ENCODE results near the gene MLXIP. TPM values are rescaled to one million over a fixed set of nuclear protein-coding genes. Genes with fewer than 3 reads are reported as not detected.
A peak's percentile ranks its signal among the peaks of the same experiment; 100 is the strongest.
"Not testable (repeated sequence)": the region's sequence is repeated elsewhere in the genome, so short reads cannot be mapped to it uniquely, and the experiment has no call there.

The MLXIP gene
- polyA plus RNA-seq, 4 donors: 28.4 to 35.4 (median 31.3) TPM

- no peak for DNase-seq (ENCODE audit: low read depth in 4 of 4, low spot score in 3 of 4)
These were observed 27.2 kb upstream of the MLXIP start for GRCh38 chr12:122051231-122051876.

GRCh38 chr12:122052285-122052684, 26.3 kb upstream of the MLXIP start:
- no peak for DNase-seq (ENCODE audit: low read depth in 4 of 4, low spot score in 3 of 4)

- no peak for DNase-seq (ENCODE audit: low read depth in 4 of 4, low spot score in 3 of 4)
These were observed 23.6 kb upstream of the MLXIP start for GRCh38 chr12:122054842-122055520.

GRCh38 chr12:122056406-122056805, 22.1 kb upstream of the MLXIP start:
- DNase-seq (ENCODE audit: low read depth in 4 of 4, low spot score in 3 of 4): not testable (repeated sequence)

GRCh38 chr12:122057007-122057735, 21.4 kb upstream of the MLXIP start:
- no peak for DNase-seq (ENCODE audit: low read depth in 4 of 4, low spot score in 3 of 4)

- DNase-seq (ENCODE audit: low read depth in 4 of 4, low spot score in 3 of 4): no peak
These were observed 20.8 kb upstream of the MLXIP start for GRCh38 chr12:122057769-122058168.

GRCh38 chr12:122058549-122059149, 19.9 kb upstream of the MLXIP start:
- DNase-seq (ENCODE audit: low read depth in 4 of 4, low spot score in 3 of 4): no peak

- DNase-seq (ENCODE audit: low read depth in 4 of 4, low spot score in 3 of 4): no peak
These were observed 19.2 kb upstream of the MLXIP start for GRCh38 chr12:122059203-122059960.

GRCh38 chr12:122060081-122060501, 18.5 kb upstream of the MLXIP start:
- DNase-seq (ENCODE audit: low read depth in 4 of 4, low spot score in 3 of 4): no peak

GRCh38 chr12:122061253-122061652, 17.3 kb upstream of the MLXIP start:
- DNase-seq (ENCODE audit: low read depth in 4 of 4, low spot score in 3 of 4): no peak

GRCh38 chr12:122062832-122063693, 15.5 kb upstream of the MLXIP start:
- DNase-seq (ENCODE audit: low read depth in 4 of 4, low spot score in 3 of 4): no peak

- DNase-seq (ENCODE audit: low read depth in 4 of 4, low spot score in 3 of 4): no peak
These were observed 14.9 kb upstream of the MLXIP start for GRCh38 chr12:122063694-122064024.

- DNase-seq (ENCODE audit: low read depth in 4 of 4, low spot score in 3 of 4): peak in 2 of 4 donors; percentile 80 to 85
These were observed 14.4 kb upstream of the MLXIP start for GRCh38 chr12:122064025-122064777.

GRCh38 chr12:122064780-122065588, 13.6 kb upstream of the MLXIP start:
- peak in 1 of 4 donors; percentile 67 for DNase-seq (ENCODE audit: low read depth in 4 of 4, low spot score in 3 of 4)

- no peak for DNase-seq (ENCODE audit: low read depth in 4 of 4, low spot score in 3 of 4)
These were observed 11.0 kb upstream of the MLXIP start for GRCh38 chr12:122067548-122067947.

- DNase-seq (ENCODE audit: low read depth in 4 of 4, low spot score in 3 of 4): no peak
These were observed 10.6 kb upstream of the MLXIP start for GRCh38 chr12:122067966-122068365.

GRCh38 chr12:122072031-122072970, 6.3 kb upstream of the MLXIP start:
- DNase-seq (ENCODE audit: low read depth in 4 of 4, low spot score in 3 of 4): no peak
